ENCODE results near the gene DNMT3B. TPM values are rescaled to one million over a fixed set of nuclear protein-coding genes. Genes with fewer than 3 reads are reported as not detected.
A peak's percentile ranks its signal among the peaks of the same experiment; 100 is the strongest.

DNMT3B gene
- total and polyA plus RNA-seq, 9 donors: 0.46 to 2.1 (median 0.80) TPM

- H3K9me3 ChIP-seq: no peaks in the 10 kb centered on the region
- WGBS, 3 donors: 1 to 4% (median 2%) methylated on average over 36 to 64 of the region's 64 CpGs
- no peaks in the 10 kb centered on the region for H3K36me3 ChIP-seq
- peak within 1 kb of the TSS; percentile 31 to 71 for H3K27ac ChIP-seq
- peaks cover 3% of the 10 kb centered on the region for H3K4me1 ChIP-seq (ENCODE audit: insufficient read depth)
- DNase-seq: peak; percentile 51 to 80 (median 54)
- no peak for TF ChIP-seq CTCF (IDR thresholded peaks at IDR 0.05)
- TF ChIP-seq POLR2A (IDR thresholded peaks at IDR 0.05): no peak
- no peak for TF ChIP-seq EP300 (IDR thresholded peaks at IDR 0.05)
- intact Hi-C loops (cut with DNase I): no loop called here
- H3K4me3 ChIP-seq: peak within 1 kb of the TSS; percentile 95
- H3K27me3 ChIP-seq: no peaks in the 10 kb centered on the region
Measured at GRCh38 chr20:32743237-32744112, 18.7 kb upstream of the DNMT3B start, which contains the start of gene COMMD7. Gene COMMD7, minus strand, starts transcription at chr20:32743467. Its CDS starts 76 bp downstream, at chr20:32743391.

- H3K4me3 ChIP-seq: no peak overlapping the region
- no peaks in the 10 kb centered on the region for H3K9me3 ChIP-seq
- intact Hi-C loops (cut with DNase I): no loop called here
- no peaks in the 10 kb centered on the region for H3K27me3 ChIP-seq
- TF ChIP-seq POLR2A (IDR thresholded peaks at IDR 0.05): no peak
- TF ChIP-seq CTCF (IDR thresholded peaks at IDR 0.05): no peak
- no peak for TF ChIP-seq EP300 (IDR thresholded peaks at IDR 0.05)
- no peak overlapping the region for H3K27ac ChIP-seq
- H3K4me1 ChIP-seq (ENCODE audit: insufficient read depth): no peaks in the 10 kb centered on the region
- WGBS, 3 donors: 71 to 74% (median 71%) methylated on average over 11 of the region's 11 CpGs
- no peak for DNase-seq
- no peaks in the 10 kb centered on the region for H3K36me3 ChIP-seq
Measured at GRCh38 chr20:32749914-32750637, 12.1 kb upstream of the DNMT3B start.

- Histone ChIP-seq H3K27me3 (no peaks in the 10 kb centered on the region), H3K9me3 (no peaks in the 10 kb centered on the region), H3K27ac (no peak overlapping the region), H3K4me3 (no peak overlapping the region), H3K36me3 (no peaks in the 10 kb centered on the region), H3K4me1 (ENCODE audit: insufficient read depth) (no peaks in the 10 kb centered on the region)
- intact Hi-C loops (cut with DNase I): no loop called here
- no peak for TF ChIP-seq EP300 (IDR thresholded peaks at IDR 0.05)
- no peak for TF ChIP-seq POLR2A (IDR thresholded peaks at IDR 0.05)
- TF ChIP-seq CTCF (IDR thresholded peaks at IDR 0.05): no peak
- DNase-seq: no peak
Measured at GRCh38 chr20:32751293-32751692, 10.9 kb upstream of the DNMT3B start.

GRCh38 chr20:32751702-32752457 is 10.3 kb upstream of the DNMT3B start:
- Histone ChIP-seq H3K4me1 (ENCODE audit: insufficient read depth) (no peaks in the 10 kb centered on the region), H3K4me3 (no peak overlapping the region), H3K27me3 (no peaks in the 10 kb centered on the region), H3K36me3 (no peaks in the 10 kb centered on the region), H3K9me3 (no peaks in the 10 kb centered on the region), H3K27ac (no peak overlapping the region)
- TF ChIP-seq CTCF (IDR thresholded peaks at IDR 0.05) (no peak), POLR2A (IDR thresholded peaks at IDR 0.05) (no peak), EP300 (IDR thresholded peaks at IDR 0.05) (no peak)
- intact Hi-C loops (cut with DNase I): no loop called here
- no peak for DNase-seq
- 89 to 93% (median 90%) methylated on average over 6 of the region's 6 CpGs for WGBS, 3 donors
